Caco-2 (cell line): ENCODE results near the gene C3orf52. TPM values are rescaled to one million over a fixed set of nuclear protein-coding genes. Genes with fewer than 3 reads are reported as not detected.
A peak's percentile ranks its signal among the peaks of the same experiment; 100 is the strongest.

Experiments
- BruUV-seq: library from RNA; stranded (reverse); fragments of 400-500 nt; replicated peaks from 2 replicates; lab custom pipeline; 2021; lab: Mats Ljungman, UMichigan
- CTCF ChIA-PET: fragments of 300-600 bp; sonication (Branson Sonifier 250); formaldehyde crosslinking; loops from one replicate; lab custom pipeline; 2022; ENCODE audit warnings: antibody characterized with exemption; lab: Charles Lee
- POLR2A ChIA-PET: fragments of 300-600 bp; sonication (Branson Sonifier 250); formaldehyde crosslinking; loops from one replicate; lab custom pipeline; 2022; ENCODE audit warnings: antibody characterized with exemption; lab: Charles Lee
- DNase-seq, 2 experiments: peaks; one replicate each; pipeline versions ENCODE4 v3.0.0 to v3.0.0-alpha.2; 2020 to 2022
- H3K27me3 ChIP-seq: replicated peaks from 2 replicates; pipeline ENCODE4 v1.6.0; 2011; ENCODE audit warnings: low read length; ENCODE audit not compliant: control insufficient read depth, insufficient read depth
- H3K36me3 ChIP-seq: 2 replicates; pipeline ENCODE4 v1.5.1; 2011; ENCODE audit warnings: low read length; ENCODE audit not compliant: control insufficient read depth, insufficient read depth
- H3K4me1 ChIP-seq: fragments of 250-450 bp; sonication (Bioruptor Pico); 2 replicates; pipeline ENCODE4 v1.5.1; 2020; ENCODE audit warnings: mild to moderate bottlenecking
- H3K4me3 ChIP-seq: 2 replicates; pipeline ENCODE4 v1.5.1; 2011; ENCODE audit warnings: low read depth, mild to moderate bottlenecking, control low read depth, low read length
- H3K9me3 ChIP-seq: fragments of 250-450 bp; sonication (Bioruptor Pico); 2 replicates; pipeline ENCODE4 v1.5.1; 2020; ENCODE audit warnings: mild to moderate bottlenecking, moderate library complexity
- H3K27ac Mint-ChIP-seq: one replicate; pipeline ENCODE4 v1.8.0; 2022; ENCODE audit warnings: mixed read lengths; ENCODE audit not compliant: unreplicated experiment
- H3K27me3 Mint-ChIP-seq: one replicate; pipeline ENCODE4 v1.8.0; 2022; ENCODE audit warnings: mixed read lengths; ENCODE audit not compliant: insufficient read depth, unreplicated experiment
- H3K36me3 Mint-ChIP-seq: one replicate; pipeline ENCODE4 v1.8.0; 2022; ENCODE audit warnings: mild to moderate bottlenecking, mixed read lengths; ENCODE audit not compliant: insufficient read depth, unreplicated experiment
- H3K4me1 Mint-ChIP-seq: one replicate; pipeline ENCODE4 v1.8.0; 2022; ENCODE audit warnings: low read depth, mixed read lengths; ENCODE audit not compliant: unreplicated experiment
- H3K4me3 Mint-ChIP-seq: one replicate; pipeline ENCODE4 v1.8.0; 2022; ENCODE audit warnings: mild to moderate bottlenecking, moderate library complexity, mixed read lengths; ENCODE audit not compliant: unreplicated experiment
- H3K9me3 Mint-ChIP-seq: one replicate; pipeline ENCODE4 v1.8.0; 2022; ENCODE audit warnings: mixed read lengths; ENCODE audit not compliant: unreplicated experiment
- intact Hi-C: fragments of 100-400 bp; cut with micrococcal nuclease; formaldehyde crosslinking; loops from one replicate; pipeline ENCODE4 v1.10.0; 2022; ENCODE audit not compliant: unreplicated experiment
- total RNA-seq: library from RNA; stranded (reverse); gene quantifications from 2 replicates; pipeline ENCODE4 v1.2.3, GENCODE V29; 2022
- TF ChIP-seq, protein P1 (sequence below), 2 experiments: fragments of 200-600 bp in 1 of 2; IDR thresholded peaks; 1 replicate in 1 of 2; 2 replicates in 1 of 2; pipeline versions ENCODE4 v1.5.1 to v1.8.0; 2011 to 2022; ENCODE audit warnings: antibody characterized with exemption in 1 of 2, control low read depth in 1 of 2, inconsistent platforms in 1 of 2, low read depth in 1 of 2, low read length in 1 of 2, mild to moderate bottlenecking in 1 of 2, moderate library complexity in 1 of 2; ENCODE audit not compliant: insufficient read depth in 1 of 2, severe bottlenecking in 1 of 2, unreplicated experiment in 1 of 2

The C3orf52 gene
- total RNA-seq, 1 experiment from 2014 or later: 64.5 TPM

- H3K9me3 ChIP-seq: no peaks in the 10 kb centered on the region
- peak; percentile 78 for DNase-seq
- TF ChIP-seq, protein P1, sequence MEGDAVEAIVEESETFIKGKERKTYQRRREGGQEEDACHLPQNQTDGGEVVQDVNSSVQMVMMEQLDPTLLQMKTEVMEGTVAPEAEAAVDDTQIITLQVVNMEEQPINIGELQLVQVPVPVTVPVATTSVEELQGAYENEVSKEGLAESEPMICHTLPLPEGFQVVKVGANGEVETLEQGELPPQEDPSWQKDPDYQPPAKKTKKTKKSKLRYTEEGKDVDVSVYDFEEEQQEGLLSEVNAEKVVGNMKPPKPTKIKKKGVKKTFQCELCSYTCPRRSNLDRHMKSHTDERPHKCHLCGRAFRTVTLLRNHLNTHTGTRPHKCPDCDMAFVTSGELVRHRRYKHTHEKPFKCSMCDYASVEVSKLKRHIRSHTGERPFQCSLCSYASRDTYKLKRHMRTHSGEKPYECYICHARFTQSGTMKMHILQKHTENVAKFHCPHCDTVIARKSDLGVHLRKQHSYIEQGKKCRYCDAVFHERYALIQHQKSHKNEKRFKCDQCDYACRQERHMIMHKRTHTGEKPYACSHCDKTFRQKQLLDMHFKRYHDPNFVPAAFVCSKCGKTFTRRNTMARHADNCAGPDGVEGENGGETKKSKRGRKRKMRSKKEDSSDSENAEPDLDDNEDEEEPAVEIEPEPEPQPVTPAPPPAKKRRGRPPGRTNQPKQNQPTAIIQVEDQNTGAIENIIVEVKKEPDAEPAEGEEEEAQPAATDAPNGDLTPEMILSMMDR (IDR thresholded peaks at IDR 0.05; ENCODE audit: insufficient read depth in 1 of 2, low read depth in 1 of 2, low read length in 1 of 2, severe bottlenecking in 1 of 2, unreplicated experiment in 1 of 2): no peak
- Mint-ChIP-seq H3K4me1 (peaks cover 49% of the 10 kb centered on the region), H3K4me3 (peak overlapping the region; percentile 57), H3K36me3 (peaks cover 77% of the 10 kb centered on the region), H3K9me3 (no peaks in the 10 kb centered on the region), H3K27me3 (no peaks in the 10 kb centered on the region), H3K27ac (peak overlapping the region; percentile 94)
- intact Hi-C loops: loop anchor here (2.0 to 5.0 kb wide), 2 partner anchors 16 to 104 kb away; no protein-coding TSS in a partner anchor
- H3K4me3 ChIP-seq: no peak overlapping the region
- peaks cover 2% of the 10 kb centered on the region; the same call in 1 of the 2 replicates for H3K36me3 ChIP-seq
- ChIA-PET CTCF (interaction anchor here (1.9 kb wide), 1 partner anchor 20 kb away, joined by 7 read pairs; no protein-coding TSS in a partner anchor), POLR2A (interaction anchor here (1.0 kb wide), 1 partner anchor 46 kb away, joined by 3 read pairs; no protein-coding TSS in a partner anchor)
- H3K4me1 ChIP-seq: peaks cover 57% of the 10 kb centered on the region
- TSS peak; percentile 24 for BruUV-seq
- no peaks in the 10 kb centered on the region for H3K27me3 ChIP-seq
These were observed 4.8 kb downstream of the C3orf52 start for GRCh38 chr3:112090887-112091586.

DNA sequence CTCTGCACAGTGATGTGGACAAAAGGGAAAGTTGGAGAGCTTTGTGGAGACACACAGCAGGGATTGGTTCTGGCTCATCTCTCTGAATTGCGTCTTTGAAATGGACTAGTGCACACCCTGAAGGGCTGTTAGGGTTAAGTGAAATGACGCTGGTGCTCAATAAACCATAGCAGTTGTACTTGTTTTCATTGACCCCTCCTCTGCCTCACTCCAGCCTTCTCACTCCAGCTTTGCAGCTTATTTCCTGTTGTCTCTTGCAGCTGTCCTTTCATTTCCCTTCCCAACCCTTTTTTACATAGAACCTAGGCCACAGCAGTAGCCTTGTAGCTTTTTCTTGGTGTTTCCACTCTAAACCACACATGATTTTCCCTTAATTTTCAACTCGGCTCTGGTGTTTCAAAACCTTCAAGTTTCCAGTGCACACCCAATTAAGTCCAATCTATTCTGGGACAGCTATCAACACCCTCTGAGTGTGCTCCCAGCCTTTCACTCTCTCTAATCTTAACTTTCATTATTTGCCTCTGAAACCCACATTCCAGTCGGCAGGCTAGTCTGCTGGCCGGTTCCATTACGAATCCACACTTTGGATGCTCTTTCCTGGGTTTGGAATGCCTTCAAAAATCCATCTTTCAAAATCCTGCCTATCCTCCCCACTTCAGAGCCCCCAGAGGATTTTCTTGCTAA, 6.4 kb downstream of the C3orf52 start:
- TF ChIP-seq, protein P1 (IDR thresholded peaks at IDR 0.05; ENCODE audit: insufficient read depth in 1 of 2, low read depth in 1 of 2, low read length in 1 of 2, severe bottlenecking in 1 of 2, unreplicated experiment in 1 of 2): no peak
- POLR2A ChIA-PET: interaction anchor here (1.1 kb wide), 1 partner anchor 114 kb away, joined by 4 read pairs; the partner anchor contains the start of gene ABHD10
- BruUV-seq: no TSS peak
- CTCF ChIA-PET: no interaction called here
- Histone ChIP-seq H3K36me3 (peaks cover 2% of the 10 kb centered on the region; the same call in 1 of the 2 replicates), H3K9me3 (no peaks in the 10 kb centered on the region), H3K4me3 (no peak overlapping the region), H3K4me1 (peaks cover 65% of the 10 kb centered on the region), H3K27me3 (no peaks in the 10 kb centered on the region)
- Mint-ChIP-seq H3K36me3 (peaks cover 81% of the 10 kb centered on the region), H3K4me1 (peaks cover 52% of the 10 kb centered on the region), H3K9me3 (no peaks in the 10 kb centered on the region), H3K27me3 (no peaks in the 10 kb centered on the region), H3K4me3 (peak overlapping the region; percentile 13), H3K27ac (peak overlapping the region; percentile 29)
- intact Hi-C loops: loop anchor here (5.0 kb wide), 1 partner anchor 105 kb away; no protein-coding TSS in a partner anchor
- DNase-seq: no peak

DNA sequence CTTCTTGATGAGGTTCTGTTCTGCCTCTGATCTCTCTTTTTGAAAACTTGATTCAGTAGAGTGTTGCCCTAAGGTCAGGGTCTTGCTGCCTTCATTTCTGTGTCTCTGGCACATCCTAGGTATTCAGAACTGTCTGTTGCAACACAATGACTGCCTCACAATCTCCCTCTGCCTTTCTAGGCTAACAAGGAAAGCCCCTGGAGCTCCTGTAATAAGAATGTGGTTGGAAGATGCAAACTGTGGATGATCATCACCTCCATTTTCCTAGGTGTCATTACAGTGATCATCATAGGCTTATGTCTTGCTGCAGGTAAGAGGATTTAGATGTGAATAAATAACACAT, 7.0 kb downstream of the C3orf52 start:
- TF ChIP-seq, protein P1 (IDR thresholded peaks at IDR 0.05; ENCODE audit: insufficient read depth in 1 of 2, low read depth in 1 of 2, low read length in 1 of 2, severe bottlenecking in 1 of 2, unreplicated experiment in 1 of 2): no peak
- Histone ChIP-seq H3K27me3 (no peaks in the 10 kb centered on the region), H3K36me3 (peaks cover 2% of the 10 kb centered on the region; the same call in 1 of the 2 replicates), H3K4me1 (peaks cover 61% of the 10 kb centered on the region), H3K9me3 (no peaks in the 10 kb centered on the region), H3K4me3 (no peak overlapping the region)
- H3K9me3 Mint-ChIP-seq: no peaks in the 10 kb centered on the region
- no peaks in the 10 kb centered on the region for H3K27me3 Mint-ChIP-seq
- peak overlapping the region; percentile 13 for H3K4me3 Mint-ChIP-seq
- intact Hi-C loops: loop anchor here (5.0 kb wide), 1 partner anchor 106 kb away; no protein-coding TSS in a partner anchor
- peaks cover 47% of the 10 kb centered on the region for H3K4me1 Mint-ChIP-seq
- POLR2A ChIA-PET: interaction anchor here (1.1 kb wide), 1 partner anchor 115 kb away, joined by 4 read pairs; the partner anchor contains the start of gene ABHD10
- peak overlapping the region; percentile 29 for H3K27ac Mint-ChIP-seq
- BruUV-seq: no TSS peak
- CTCF ChIA-PET: no interaction called here
- DNase-seq: no peak
- peaks cover 80% of the 10 kb centered on the region for H3K36me3 Mint-ChIP-seq
